ENCODE results near the gene GPR137B. TPM values are rescaled to one million over a fixed set of nuclear protein-coding genes. Genes with fewer than 3 reads are reported as not detected.
"Not testable (repeated sequence)": the region's sequence is repeated elsewhere in the genome, so short reads cannot be mapped to it uniquely, and the experiment has no call there.

GPR137B gene
- total RNA-seq, 1 experiment from 2014 or later, result 6.5 TPM

DNA sequence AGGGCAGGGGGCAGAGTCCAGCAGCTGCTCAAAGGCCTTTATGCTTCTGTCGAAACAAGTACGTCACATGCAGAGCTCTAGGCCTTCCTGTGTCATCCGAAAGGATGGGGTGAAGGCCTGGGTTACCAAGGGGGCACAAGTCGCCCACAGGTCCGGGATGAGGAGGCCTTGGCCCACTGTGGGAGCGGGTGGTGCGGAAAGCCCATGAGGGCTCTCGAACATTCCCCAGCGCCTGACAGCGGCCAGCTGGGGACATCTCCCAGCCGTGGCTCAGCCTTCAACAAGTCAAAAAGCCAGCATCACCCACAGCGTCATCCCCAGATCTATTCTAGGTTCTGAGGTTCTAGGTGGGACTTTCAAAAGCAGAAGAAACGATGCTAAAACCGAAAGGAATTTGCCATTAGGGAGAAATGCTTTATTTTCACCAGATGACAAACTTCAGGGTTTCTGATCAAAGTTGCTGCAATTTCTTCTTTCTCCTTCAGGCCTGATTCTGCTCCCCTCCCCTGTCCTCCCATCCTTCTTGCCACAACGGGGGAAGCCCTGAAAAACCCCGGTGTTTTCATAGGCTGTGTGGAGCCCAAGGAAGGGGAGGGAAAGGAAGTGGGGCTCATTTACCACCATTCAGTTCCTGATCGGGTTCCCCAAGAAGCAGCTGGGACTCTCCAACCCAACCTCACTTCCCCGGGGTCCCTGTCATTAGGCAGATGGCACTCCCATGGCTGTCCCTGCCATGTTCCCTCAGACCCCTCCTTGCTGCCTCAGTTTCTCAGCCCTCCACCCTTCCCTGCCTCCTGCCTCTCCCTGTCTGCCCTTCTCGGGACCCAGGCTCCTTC is 17.6 kb downstream of the GPR137B start:
- no peak for DNase-seq (ENCODE audit: extremely low read depth, low read depth)

DNA sequence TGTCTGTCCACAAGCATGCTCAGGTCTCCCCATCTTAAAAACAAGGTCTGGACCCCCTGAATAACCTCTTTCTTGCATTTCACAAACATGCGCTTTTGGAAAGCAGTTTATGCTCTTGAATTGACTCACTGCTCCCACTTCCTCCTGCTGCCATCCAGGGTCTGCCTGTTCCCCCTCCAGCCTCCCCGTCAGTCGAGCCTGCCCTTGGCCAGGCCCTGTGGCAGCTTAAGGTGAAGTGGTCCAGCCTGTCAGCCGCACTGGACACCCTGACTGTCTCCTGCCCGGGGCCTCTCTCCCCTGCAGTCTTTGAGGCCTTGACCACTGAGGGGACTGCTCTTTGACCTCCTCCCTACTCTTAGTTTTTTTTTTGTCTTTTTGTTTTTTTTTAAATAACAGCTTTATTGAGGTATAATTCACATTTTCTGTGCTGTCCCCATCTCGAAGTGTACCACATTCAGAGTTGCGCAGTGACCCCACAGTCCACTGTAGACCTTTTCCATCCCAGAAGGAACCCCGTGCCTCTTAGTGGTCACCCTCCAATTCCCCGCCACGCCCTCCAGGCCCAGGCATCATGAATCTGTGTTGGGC is 18.3 kb downstream of the GPR137B start:
- DNase-seq (ENCODE audit: extremely low read depth, low read depth), result no peak

DNA sequence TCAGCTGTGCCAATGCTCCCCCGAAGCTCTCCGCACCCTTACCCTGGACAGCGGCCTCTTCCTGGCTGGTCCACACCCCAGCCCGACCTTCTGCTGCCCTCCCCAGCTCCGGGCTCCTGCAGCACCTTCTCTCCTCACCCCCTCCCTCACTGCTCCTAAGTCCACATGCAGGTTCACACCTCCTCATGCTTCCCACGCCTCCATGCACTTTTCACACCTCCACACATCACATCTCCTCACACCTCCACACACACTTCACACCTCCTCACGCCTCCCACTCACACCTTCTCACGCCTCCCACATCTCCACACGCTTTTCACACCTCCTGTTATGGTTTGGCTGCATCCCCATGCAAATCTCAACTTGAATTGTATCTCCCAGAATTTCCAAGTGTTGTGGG is 18.9 kb downstream of the GPR137B start:
- DNase-seq (ENCODE audit: extremely low read depth, low read depth), result no peak

GRCh38 chr1:236161755-236162154 is 19.4 kb downstream of the GPR137B start:
- not testable (repeated sequence) for DNase-seq (ENCODE audit: extremely low read depth, low read depth)

DNA sequence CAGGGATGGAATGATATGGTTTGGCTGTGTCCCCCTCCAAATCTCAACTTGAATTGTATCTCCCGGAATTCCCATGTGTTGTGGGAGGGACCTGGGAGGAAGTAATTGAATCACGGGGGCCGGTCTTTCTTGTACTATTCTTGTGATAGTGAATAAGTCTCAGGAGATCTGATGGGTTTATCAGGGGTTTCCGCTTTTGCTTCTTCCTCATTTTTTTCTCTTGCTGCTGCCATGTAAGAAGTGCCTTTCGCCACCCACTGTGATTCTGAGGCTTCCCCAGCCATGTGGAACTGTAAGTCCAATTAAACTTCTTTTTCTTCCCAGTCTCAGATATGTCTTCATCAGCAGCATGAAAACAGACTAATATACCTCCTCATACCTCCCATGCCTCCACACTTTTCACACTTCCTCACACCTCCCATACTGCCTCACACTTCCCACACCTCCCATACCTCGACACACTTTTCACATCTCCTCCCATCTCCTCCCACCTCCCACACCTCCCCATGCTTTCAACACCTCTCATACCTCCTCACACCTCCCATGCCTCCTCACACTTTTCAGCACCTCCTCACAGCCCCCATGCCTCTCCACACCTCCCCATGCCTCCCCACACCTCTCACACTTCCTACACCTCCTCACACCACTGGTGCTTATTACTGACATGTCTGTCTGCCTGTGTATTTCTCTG is 21.3 kb downstream of the GPR137B start:
- no peak for DNase-seq (ENCODE audit: extremely low read depth, low read depth)

- no peak for DNase-seq (ENCODE audit: extremely low read depth, low read depth)
Measured at GRCh38 chr1:236164273-236164672, 21.9 kb downstream of the GPR137B start.

- no peak for DNase-seq (ENCODE audit: extremely low read depth, low read depth)
Measured at GRCh38 chr1:236165238-236165981, 23.1 kb downstream of the GPR137B start.

DNA sequence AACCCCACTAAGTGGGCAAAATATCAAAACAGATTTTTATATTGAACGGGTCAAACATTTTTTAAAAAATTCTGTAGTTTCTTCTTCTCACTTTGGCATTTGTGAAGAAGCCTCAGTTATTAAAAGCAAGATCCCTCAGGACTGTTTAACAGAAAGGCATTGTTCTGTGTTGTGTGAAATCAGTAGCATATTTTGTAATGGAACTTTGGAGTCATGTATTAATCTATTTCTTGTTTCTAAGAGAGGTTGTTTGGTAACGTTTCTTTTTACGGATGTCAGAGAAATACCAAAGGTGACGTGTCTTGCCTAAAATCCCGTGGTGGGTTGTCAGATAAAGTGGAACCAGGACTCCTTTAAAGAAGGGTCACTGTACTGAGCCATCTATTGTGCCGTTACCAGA is 23.7 kb downstream of the GPR137B start:
- DNase-seq (ENCODE audit: extremely low read depth, low read depth), result no peak

GRCh38 chr1:236167154-236167553 is 24.8 kb downstream of the GPR137B start:
- DNase-seq (ENCODE audit: extremely low read depth, low read depth), result no peak

DNA sequence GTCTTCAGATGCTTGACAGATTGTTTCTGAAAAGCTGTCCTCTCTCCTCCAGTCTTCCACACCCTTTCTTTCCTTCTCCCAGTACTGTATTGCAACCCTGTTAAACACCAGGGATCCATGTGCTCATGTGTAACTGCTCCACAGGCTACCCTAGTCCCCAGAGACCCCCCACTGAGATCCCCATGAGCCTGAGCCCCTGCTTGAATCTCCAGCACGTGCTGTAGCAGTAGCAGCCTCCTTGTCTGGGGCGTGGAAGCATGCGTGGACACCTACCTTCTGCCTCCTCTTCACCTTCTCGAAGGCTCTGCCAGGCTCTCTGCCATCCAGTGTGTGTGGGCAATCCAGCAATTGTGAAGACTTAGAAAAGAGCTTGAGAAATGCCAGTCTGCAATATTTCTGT is 25.2 kb downstream of the GPR137B start:
- no peak for DNase-seq (ENCODE audit: extremely low read depth, low read depth)

DNA sequence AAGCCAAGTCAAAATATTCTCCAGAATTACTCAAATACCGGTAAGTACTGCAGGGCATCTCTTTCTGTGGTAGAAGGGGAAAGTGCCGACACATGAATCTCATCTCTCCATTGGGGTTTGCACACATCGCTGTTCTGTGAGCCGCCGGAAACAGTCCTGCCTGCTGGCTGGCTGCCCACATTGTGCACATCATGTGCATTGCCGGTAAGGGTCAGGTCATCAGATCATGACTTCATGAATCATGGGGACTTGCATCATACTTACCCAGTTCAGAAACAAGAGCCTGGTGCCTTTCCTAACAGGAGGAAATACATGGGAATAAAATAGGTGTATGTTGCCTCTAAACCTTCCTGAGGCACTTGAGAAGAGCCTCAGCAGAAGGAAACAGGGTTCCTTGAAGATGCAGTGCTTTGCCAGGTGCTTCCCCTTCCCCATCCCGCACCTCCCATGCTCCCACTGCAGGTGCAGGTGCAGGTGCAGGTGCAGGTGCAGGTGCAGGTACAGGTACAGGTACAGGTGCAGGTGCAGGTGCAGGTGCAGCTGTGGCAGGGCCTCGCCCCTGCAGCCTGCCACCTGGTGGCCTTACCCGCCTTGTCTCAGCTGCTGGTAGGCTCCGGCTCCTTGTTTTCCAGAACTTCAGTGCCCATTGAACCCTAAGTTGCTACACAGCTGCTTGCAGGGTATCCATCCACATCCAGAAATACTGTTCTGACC is 26.5 kb downstream of the GPR137B start:
- peak; percentile 9 for DNase-seq (ENCODE audit: extremely low read depth, low read depth)

DNA sequence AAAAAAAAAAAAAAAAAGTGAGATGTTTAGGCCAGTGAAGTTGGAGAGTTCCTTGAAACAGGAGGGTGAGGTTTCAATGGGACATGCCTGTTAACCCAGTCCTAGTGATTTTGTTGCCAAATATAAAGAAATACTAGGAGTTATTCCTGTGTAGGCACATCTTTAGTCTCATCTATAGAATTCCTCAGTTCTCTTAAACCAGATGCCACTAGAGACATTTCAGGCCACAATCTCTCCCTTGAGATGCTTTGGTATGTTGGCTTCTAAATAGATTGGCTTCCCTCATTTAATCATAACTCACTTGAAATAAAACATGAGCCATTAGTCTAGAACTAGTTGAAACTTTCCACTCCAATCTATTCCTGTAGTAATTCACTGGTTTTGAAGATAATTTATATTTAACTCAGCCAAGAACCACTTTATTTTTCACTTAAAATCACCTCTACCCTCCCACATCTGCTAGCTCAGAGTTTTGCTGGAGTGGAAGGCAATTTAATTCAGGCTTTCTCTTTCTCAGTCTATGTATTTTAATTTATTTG is 29.8 kb downstream of the GPR137B start:
- no peak for DNase-seq (ENCODE audit: extremely low read depth, low read depth)

- no peak for DNase-seq (ENCODE audit: extremely low read depth, low read depth)
Measured at GRCh38 chr1:236173174-236173767, 30.9 kb downstream of the GPR137B start.

- DNase-seq (ENCODE audit: extremely low read depth, low read depth), result no peak
Measured at GRCh38 chr1:236175642-236176336, 33.5 kb downstream of the GPR137B start.

DNA sequence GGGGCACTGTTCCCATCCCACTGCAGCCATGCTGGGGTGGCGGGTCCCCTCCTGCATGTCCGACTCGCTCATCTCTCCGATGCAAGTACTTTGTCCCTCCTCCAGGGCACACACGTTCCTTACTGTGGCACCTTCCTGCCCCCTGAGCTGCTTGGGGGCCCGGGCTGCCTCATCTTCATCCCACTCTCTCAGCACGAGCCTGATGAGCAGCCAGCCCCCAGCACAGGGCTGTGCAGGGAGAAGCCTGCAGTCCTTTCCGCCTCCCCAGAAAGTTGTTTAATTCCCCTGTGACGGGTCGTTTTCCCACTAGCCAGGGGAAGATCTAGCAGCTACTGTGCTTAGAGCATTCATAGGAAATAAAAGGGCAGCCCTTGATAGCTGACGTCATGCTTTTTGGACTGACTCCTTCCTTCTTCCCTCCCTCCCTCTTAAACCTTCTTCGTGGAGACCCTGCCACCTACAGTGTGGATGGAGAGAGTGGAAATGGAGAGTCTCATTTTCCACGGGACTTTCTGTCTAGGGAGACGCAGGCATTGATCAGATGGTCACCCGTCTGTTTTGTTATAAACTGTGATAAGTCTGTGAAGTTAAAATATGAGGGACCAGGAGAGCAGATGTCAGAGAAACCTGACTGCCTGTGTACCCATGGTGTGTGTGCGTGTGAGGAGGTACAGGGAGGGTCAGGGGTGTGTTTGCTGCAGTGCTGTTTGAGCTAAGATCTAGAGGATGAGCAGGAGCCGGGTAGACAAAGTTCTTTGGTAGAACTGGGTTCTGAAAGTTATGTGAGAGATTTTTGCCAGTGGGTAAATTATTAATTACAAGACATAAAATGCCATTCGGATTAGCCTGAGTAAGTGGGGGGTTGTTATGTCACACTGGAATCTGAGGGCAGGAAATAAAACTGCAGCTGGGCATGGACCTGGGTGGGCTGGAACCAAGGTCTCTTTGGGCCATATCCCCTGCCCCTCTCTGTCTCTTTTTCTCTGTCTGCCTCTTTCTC is 34.3 kb downstream of the GPR137B start:
- DNase-seq (ENCODE audit: extremely low read depth, low read depth), result no peak

DNA sequence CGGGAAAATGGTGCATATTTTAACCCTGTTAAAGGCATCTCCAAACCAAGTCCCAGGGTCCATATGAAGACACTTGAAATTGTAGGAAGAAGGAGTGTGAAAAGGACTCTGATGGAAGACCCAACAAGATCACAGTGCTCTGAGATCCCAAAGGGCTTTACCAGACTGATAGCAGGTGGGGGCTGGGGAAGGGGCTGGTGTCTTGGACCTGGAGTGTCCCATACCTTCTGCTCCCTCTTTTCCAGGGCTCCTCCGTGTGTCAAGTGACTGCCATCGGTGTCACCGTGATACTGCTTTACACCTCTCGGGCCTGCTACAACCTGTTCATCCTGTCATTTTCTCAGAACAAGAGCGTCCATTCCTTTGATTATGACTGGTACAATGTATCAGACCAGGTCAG is 37.3 kb downstream of the GPR137B start:
- no peak for DNase-seq (ENCODE audit: extremely low read depth, low read depth)

- no peak for DNase-seq (ENCODE audit: extremely low read depth, low read depth)
Measured at GRCh38 chr1:236181059-236181458, 38.7 kb downstream of the GPR137B start.

DNA sequence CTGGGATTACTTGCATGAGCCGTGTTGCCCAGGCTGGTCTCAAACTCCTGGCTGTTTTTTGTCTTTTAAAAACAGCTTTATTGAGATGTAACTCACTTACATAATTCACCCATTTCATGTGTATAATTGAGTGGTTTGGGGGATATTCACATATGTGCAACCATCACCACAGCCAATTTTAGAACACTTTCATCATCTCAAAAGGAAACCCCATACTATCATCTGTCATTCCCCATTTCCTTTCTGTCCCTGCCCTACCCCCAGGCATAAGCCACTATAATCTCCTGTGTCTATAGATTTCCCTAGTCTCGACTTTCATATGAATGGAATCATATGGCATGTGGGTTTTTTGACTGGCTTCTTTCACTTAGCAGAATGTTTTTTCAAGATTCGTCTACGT is 43.3 kb downstream of the GPR137B start:
- no peak for DNase-seq (ENCODE audit: extremely low read depth, low read depth)

Measured in NCI-H460 (cell line).